Right kidney (tissue), 1 donor: Measurements from ENCODE around the gene SLC39A9.
"Not testable (repeated sequence)": the region's sequence is repeated elsewhere in the genome, so short reads cannot be mapped to it uniquely, and the experiment has no call there.

ENCODE experiments used
- DNase-seq: peaks from one replicate; pipeline ENCODE4 v3.0.0-alpha.2; 2016

SLC39A9 gene

DNA sequence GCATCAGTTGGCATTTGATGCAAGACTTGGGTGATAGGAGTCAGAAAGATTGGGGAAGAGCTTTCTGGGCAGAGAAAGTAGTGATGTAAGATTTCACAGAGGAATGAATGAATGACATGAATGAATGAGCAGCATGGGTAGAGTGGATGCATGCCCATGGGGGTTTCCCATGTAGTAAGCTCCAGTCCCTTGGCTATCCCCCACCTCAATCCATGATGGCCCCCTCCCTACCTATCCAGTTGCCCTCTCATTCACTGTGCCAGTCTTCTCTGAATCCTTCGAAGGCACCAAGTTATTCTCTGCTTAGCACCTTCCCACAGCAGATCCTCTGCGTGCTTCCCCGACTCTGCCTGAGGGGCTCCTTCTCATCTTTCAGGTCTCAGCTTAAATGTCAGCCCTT lies 32.4 kb upstream of the SLC39A9 start:
- no peak for DNase-seq

DNA sequence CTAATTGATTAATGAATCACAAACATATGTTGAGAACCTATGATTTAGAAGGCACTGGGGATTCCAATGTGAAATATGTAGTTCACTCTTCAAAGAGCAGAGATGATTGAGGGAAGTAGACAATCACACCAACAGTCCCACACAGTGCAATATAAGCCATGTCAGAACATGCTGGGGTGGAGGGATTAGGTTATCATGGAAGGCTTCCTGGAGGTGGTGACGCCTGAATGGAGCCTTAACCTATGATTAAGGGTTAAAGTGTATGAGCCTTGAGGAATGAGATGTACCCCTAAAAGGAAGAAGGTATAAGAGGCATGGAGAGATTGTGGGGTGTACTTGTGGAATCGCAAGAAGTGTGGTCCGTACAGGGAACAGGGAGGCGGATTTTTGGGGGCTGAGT lies 31.7 kb upstream of the SLC39A9 start:
- no peak for DNase-seq

DNA sequence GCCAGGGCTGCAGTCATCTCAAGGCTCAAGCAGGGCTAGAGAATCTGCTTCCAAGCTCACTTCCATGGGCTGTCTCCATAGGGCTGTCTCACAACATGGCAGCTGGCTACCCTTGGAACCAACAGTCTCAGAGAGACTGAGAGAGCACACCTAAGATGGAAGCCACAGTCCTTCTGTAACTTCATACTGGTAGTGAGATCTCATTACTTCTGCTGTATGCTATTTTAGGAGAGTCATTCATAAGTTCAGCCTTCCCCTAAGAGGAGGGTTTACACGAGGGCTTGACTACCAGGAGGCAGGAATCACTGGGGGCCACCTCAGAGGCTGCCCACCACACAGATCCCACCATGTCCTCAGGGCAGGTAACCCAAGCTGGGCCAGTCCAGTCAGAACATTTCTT lies 30.1 kb upstream of the SLC39A9 start:
- DNase-seq = no peak

DNA sequence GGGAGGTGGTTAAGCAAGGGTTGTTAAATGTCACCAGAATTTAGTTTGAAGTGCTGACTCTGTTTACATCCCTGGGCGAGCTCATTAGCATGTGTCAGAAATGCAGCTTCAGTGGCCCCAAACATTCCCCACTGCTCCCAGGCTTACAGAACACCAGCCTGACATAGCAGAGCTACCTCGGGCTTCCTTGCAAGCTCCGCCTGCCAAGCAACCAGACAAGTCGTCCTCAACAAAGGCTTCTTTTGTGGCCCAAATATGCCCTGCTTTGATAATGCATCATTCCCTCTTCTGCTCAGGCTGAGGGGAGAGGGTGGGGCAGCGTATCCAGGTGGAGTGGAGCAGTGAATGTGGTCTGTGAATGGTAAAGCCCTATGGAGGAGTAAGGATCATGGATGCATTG lies 28.4 kb upstream of the SLC39A9 start:
- DNase-seq = no peak

DNA sequence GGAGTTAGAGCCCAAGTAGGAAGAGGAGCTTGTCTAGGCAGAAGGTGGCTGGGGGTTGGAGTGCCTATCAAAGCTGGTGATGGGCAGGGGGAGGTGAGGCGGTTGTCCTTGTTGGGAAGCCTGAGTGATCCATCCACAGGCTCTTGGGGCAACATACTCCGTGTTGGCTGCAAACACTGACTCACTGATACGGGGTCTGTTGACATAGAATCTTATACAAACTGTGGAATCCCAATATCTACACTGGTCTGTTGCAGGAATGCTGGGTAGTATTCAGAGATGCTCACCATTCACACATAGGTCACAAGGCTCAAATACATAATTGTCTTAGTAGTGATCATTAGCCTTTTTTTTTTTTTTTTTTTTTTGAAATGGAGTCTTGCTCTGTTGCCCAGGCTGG lies 26.3 kb upstream of the SLC39A9 start:
- DNase-seq = no peak

DNA sequence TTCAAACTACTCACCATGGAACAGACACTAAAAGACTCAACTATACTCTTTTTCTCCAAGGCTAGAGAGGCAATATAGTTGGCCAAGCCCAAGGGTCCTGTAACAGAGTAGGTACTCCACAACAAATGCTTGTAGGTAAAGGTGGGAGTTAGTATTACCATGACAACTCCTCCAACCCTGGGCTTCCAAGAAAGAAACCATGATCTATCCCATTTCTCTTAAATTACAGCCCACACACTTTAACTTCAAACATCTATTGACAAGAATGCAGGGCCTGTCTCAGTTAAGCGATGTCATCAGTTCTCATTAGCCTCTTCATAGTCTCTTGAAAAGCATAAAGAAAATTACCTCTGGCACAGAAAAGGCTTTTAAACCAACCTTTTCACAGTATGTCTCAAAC lies 25.4 kb upstream of the SLC39A9 start:
- no peak for DNase-seq

DNA sequence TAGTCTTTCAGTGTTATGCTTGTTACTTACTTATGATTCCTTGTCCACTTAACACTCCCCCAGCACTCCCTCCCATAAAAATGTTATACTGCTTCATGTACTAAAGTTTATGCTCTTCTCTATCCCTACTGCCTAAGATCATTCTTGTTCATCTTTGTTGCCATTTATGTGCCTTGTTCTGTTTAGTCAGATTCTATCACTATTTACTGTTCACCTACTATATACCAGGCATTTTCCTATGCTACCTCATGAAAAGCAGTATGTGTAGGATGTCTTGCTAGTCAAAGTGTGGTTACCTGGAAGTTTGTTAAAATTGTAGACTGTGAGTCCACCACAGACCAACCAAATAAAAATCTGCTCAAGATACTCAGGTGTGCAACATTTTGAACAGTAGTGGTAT lies 24.3 kb upstream of the SLC39A9 start:
- no peak for DNase-seq

DNA sequence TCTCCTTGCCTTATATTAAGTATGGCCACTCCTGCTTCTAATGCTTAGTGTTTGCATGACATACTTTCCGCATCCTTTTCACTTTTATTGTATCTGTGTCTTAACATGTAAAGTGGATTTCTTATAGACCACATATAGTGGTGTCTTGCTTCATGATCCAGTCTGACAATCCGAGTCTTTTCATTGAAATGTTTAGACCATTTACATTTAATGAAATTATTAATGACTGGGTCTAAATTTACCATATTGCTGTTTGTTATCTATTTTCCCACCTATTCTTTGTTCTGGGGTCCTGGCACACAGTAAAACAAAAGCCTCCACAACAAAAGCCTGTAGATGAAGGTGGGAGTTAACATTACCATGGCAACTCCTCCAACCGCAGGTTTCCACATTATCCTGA lies 23.3 kb upstream of the SLC39A9 start:
- DNase-seq = no peak

DNA sequence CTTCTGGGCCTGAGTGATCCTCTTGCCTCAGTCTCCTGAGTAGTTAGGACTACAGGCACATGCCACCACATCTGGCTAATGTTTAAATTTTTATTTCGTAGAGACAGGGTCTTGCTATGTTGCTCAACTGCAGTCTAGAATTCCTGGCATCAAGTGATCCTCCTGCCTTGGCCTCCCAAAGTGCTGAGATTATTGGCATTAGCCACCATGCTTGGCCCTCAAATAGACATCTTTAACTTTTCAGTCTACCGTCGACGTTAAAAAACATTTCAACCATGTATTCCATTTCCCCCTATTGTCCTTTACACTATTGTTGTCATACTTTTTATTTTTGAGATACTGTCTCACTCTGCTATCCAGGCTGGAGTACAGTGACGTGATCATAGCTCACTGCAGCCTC lies 22.8 kb upstream of the SLC39A9 start:
- DNase-seq = no peak

DNA sequence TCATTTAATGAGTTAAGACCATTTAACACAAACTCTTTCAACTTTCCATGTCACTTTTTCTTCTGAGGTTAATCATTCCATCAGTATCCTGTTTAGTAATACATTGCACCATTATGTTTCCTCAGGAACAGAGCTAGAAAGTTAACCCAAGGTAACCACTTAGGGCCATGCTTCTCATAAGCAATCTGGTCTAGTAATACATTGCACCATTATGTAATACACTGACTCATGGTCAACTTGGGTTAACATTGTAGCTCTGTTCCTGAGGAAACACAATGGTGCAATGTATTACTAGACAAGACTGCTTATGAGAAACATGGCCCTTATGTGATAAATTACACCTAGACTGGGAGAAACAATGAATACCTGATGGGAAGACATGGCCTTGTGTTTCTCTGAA lies 22.1 kb upstream of the SLC39A9 start:
- no peak for DNase-seq

DNA sequence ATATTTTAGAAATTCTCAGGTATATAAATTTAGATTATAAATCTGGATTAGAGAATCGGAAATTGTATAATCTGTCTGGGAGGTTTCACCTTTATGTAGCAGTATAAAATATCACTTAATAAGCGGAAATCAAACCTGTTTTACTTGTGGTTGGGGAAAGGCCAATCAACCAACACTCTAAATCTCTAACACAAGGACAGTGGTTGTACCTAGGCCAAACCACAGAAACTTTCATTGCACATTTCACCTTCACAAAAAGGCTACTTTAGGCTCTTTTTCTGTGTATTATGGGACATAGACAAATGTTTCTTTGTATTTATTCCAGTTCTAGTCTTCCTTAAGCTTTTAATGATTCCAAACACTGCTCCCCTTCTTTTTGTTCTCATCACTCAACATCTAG lies 20.2 kb upstream of the SLC39A9 start:
- DNase-seq = no peak

DNA sequence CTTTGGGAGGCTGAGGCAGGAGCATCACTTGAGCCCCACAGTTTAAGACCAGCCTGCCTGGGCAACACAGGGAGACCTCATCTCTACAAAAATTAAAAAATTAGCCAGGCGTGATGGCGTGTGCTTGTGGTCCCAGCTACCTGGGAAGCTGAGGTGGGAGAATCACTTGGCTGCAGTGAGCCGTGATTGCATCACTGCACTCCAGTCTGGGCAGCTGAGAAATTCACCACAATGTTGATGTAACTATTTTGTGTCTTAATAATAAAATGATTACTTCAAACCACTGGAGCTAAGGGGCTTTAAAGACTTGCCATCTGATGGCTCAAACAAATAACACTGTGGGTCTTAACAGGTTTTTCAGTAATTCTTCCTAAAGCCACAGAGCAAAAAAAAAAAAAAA lies 11.2 kb upstream of the SLC39A9 start:
- DNase-seq = no peak

DNA sequence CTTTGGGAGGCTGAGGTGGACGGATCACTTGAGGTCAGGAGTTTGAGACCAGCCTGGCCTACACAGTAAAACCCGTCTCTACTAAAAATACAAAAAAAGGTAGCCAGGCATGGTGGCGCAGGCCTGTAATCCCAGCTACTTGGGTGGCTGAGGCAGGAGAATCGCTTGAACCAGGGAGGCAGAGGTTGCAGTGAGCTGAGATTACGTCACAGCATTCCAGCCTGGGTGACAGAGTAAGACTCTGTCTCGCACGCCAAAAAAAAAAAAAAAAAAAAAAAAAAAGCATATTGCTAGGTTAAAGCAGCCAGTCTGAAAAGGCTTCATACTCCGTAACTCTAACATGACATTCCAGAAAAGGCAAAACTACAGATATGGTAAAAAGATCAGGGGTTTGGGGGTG lies 7.1 kb upstream of the SLC39A9 start:
- DNase-seq = not testable (repeated sequence)

DNA sequence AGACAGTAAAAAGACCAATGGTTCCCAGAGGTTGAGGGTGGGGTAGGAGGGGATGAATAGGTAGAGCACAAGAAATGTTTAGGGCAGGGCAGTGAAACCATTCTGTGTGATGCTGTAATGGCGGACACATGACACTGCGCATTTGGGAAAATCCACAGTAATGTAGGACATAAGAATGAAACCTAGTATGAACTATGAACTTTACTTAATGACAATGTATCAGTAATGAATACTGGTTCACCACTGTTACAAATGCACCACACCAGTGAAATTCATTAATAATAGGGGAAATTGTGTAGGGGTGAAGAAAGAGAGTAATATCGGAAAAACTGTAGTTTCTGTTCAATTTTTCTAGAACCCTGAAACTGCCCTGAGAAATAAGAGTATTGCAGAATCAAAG lies 6.0 kb upstream of the SLC39A9 start:
- no peak for DNase-seq

DNA sequence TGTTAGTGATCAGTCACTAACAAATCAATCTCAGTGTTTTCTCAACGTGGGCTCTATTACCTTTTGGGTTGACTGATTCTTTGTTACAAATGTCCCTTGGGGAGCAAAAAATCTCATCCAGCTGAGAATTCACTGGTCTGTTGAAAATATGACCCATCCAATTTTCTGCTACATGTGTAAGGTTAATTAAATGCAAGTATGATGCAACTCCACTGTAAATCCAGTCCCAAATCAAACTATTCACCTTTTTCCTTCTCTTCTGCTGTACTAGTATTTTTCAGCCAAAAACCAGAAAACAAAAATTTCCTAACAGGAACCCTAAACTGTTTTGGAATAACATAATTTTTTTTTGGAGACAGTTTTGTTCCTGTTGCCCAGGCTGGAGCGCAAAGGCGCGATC lies 2.6 kb upstream of the SLC39A9 start:
- DNase-seq = no peak

DNA sequence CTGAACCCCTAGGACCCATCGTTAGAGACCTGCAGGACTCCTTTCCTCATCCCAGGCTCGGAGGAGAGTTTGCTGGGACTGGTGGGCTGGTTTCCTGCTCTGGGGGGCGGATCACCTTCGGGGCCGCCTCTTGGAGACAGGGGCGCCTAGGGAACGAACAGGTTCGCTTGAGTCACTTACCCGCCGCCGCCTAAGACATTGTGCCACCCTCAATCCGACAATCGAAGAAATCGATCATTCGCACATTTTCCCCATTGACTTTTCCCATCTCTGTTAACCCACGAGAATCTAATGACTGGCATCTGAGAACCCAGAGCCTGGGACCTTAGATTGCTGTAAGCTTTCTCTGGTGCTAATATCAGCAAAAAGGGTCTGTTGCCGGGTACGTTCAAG lies 322 bp downstream of the SLC39A9 start:
- no peak for DNase-seq

DNA sequence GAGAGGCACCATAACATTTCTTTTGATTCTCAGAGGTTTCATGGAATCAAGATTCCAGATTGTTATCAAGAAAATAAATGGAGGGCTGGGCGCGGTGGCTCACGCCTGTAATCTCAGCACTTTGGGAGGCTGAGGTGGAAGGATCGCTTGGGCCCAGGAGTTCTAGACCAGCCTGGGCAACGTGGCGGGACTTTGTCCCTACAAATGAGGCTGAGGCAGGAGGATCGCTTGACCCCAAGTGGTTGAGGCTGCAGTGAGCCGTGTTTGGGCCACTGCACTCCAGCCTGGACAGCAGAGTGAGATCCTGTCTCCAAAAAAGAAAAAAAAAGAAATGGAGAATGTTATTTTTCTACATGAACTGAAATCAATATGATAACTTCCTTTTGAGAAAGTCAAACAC lies 1.3 kb downstream of the SLC39A9 start:
- DNase-seq = no peak

DNA sequence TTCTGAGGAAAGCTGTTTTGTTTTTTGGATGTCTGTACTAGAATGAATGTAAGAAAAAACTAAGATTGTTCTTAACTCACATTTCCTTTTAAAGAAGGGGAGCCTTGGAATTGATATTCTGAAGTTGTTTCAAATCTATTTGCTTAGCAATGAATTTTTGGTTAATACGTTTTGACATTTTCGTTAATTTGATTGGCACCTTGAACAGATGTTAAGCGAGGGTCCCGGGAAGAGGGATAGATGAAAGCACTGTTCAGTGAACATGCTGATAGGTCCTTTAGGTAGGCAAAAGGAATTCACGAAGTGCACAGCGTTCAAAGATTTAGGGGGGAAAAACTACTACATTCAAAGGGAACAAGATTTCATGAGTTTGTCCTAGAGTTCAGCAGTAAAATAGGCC lies 1.7 kb downstream of the SLC39A9 start:
- DNase-seq = no peak

DNA sequence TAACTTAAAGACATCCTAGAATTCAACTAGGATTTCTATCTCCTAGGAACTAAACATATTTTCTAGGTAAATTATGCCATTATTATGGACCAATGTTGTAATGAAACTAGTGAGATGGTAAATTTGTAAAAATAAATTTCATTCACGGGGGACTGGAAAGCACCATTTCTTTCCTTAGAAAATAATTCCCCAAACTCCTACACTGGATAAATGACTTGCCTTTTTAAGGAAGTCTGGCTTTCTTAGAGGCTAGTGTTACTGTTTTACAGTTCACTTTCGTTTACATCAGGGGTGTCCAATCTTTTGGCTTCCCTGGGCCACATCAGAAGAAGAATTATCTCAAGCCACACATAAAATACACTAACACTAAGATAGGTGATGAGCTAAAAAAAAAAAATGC lies 3.3 kb downstream of the SLC39A9 start:
- no peak for DNase-seq

DNA sequence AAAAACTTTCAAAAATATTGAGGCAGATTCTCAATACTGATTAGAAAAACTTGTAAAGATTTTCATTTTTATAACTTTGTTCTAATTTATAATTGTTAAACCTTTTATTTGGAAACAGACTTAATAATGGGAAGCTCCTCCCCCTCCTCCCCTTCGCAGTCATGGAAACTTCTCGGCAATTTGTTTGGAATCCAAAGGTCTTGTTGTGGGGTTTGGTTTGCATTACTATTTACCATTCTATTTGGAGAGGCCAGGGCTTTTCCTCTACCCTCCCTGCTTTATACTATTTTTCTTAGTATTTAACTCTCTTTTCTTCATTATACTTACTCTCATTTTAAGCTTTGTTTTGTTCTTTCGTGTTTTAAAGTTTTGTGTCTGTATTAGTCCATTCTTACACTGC lies 6.0 kb downstream of the SLC39A9 start:
- DNase-seq = no peak

DNA sequence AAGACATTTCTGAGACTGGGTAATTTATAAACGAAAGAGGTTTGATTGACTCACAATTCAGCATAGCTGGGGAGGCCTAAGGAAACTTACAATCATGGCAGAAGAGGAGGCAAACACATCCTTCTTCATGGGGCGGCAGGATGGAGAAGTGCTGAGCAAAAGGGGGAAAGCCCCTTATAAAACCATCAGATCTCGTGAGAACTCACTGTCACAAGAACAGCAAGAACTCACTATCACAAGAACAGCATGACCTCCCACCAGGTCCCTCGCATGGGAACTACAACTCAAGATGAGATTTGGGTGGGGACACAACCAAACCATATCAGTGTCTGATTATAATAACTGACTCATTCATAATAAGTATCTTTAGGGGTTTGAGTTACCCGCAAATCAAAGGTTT lies 6.4 kb downstream of the SLC39A9 start:
- no peak for DNase-seq

DNA sequence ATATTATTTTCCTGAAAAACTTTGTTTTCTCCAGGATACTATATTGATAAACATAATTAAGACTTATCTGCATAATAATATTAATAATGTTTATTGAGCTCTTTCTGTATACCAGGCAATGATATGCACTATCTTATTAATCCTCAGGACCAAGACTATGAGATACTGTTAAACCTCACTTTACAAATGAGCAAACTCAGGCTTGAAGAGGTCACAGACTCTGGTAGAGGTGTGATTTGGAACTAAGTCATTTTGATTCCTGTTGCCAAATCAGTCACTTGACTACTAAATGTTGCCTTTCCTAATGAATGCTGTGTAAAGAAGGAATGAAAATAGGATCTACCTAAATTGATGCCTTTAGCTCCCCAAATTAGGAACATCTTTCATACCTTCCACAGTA lies 7.3 kb downstream of the SLC39A9 start:
- no peak for DNase-seq

DNA sequence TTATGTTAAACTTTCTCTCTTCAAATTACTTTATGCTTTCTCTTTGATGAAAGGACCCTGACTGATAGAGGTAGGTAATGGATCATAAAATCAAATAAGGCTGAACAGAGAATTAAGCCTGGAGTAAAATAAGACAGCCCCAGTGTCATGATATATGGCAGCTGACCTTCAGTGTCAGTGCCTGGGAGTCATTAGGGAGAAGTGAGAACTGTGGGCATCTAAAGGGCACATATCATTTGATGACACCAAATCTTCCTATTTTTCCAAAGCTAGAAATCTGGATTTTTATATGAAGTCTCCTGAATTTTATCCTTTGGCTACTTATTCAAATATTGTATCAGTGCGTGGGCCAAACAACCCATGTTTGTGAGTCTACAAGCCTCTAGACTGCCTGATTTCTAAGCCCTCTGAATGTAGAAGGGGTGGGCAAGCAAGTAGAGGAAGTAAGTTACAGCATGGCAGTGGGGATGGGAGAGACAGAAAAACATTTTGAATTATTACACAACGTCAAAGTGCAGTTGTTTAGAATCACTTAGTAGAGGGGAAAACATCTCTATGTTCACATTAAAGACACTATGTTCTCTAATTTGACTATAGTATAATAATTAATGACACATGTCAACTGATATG lies 10.0 kb downstream of the SLC39A9 start:
- DNase-seq = no peak

DNA sequence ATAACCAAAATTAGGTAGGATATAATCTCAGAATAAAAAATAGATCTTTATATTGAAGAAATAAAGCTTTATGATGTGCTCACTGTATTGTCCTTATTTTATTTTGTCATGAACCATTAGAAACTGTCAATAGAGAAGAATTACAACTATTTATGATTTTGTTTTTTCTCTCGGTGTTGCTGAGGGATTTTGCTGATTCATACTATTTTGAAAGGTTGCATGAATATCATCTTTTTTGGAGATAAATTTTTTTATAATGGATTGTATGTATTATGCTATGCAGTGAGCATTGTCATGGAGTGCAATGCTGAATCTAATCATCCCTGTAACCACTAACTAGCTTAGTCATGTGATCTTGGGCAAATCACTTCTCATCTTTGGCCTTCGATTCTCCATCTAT lies 15.0 kb downstream of the SLC39A9 start:
- no peak for DNase-seq

DNA sequence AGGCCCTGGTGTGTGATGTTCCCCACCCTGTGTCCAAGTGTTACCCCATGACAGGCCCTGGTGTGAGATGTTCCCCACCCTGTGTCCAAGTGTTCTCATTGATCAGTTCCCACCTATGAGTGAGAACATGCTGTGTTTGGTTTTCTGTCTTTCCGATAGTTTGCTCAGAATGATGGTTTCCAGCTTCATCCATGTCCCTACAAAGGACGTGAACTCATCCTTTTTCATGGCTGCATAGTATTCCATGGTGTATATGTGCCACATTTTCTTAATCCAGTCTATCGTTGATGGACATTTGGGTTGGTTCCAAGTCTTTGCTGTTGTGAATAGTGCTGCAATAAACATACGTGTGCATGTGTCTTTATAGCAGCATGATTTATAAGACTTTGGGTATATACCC lies 17.6 kb downstream of the SLC39A9 start:
- not testable (repeated sequence) for DNase-seq
